Uterine smooth muscle cell (primary cell): ENCODE results near the gene ETV2. TPM values are rescaled to one million over a fixed set of nuclear protein-coding genes. Genes with fewer than 3 reads are reported as not detected.

Experiments
- total RNA-seq: library from RNA; depleted of rRNA; stranded (reverse); fragments of >200 nt; gene quantifications from 2 replicates; pipeline ENCODE4 v1.2.3, GENCODE V29; 2014

Gene ETV2
- 0.11 and 0.50 TPM in 2 replicates for total RNA-seq

GRCh38 chr19:35641515-35642151 is at the start of gene ETV2:
Gene ETV2 (plus strand): TSS chr19:35641745. CDS start chr19:35642461, 716 bp downstream.

GRCh38 chr19:35612559-35613321 is 28.8 kb upstream of the ETV2 start, which contains the start of gene HAUS5:
Gene HAUS5 (plus strand): TSS chr19:35612735. CDS start chr19:35612795, 60 bp downstream.

GRCh38 chr19:35628565-35629331 is 12.8 kb upstream of the ETV2 start, which contains the start of gene RBM42:
Gene RBM42 (plus strand): TSS chr19:35629036. CDS start chr19:35629154, 118 bp downstream.

GRCh38 chr19:35648017-35648961 is 6.7 kb downstream of the ETV2 start, which contains the start of gene COX6B1:
Gene COX6B1 (plus strand): TSS chr19:35648323. CDS start chr19:35651244, 2,921 bp downstream.

GRCh38 chr19:35666251-35666913 is 24.8 kb downstream of the ETV2 start, which contains the start of gene UPK1A:
Gene UPK1A (plus strand): TSS chr19:35666517. CDS start chr19:35666813, 296 bp downstream.

Other genes starting within 250 kb of the ETV2 start
- gene FFAR2, start 193.5 kb upstream of the ETV2 start, total RNA-seq = not detected in 2 replicates
- not detected in 2 replicates for gene KRTDAP, start 151.3 kb upstream of the ETV2 start, total RNA-seq
- gene DMKN, start 128.1 kb upstream of the ETV2 start, total RNA-seq = 14.1 and 21.9 TPM in 2 replicates
- 1.7 and 4.5 TPM in 2 replicates for gene SBSN, start 113.4 kb upstream of the ETV2 start, total RNA-seq
- not detected in 2 replicates for gene GAPDHS, start 108.3 kb upstream of the ETV2 start, total RNA-seq
- gene TMEM147, start 96.1 kb upstream of the ETV2 start, total RNA-seq = 80.7 and 104 TPM in 2 replicates
- not detected in 2 replicates for gene ATP4A, start 78.1 kb upstream of the ETV2 start, total RNA-seq
- not detected in 2 replicates for gene PMIS2, start 55.6 kb upstream of the ETV2 start, total RNA-seq
- 9.4 and 16.6 TPM in 2 replicates for gene HAUS5, start 29.0 kb upstream of the ETV2 start, total RNA-seq
- gene RBM42, start 12.7 kb upstream of the ETV2 start, total RNA-seq = 41.0 and 49.0 TPM in 2 replicates
- 324 and 362 TPM in 2 replicates for gene COX6B1, start 6.6 kb downstream of the ETV2 start, total RNA-seq
- gene UPK1A, start 24.8 kb downstream of the ETV2 start, total RNA-seq = not detected in 2 replicates
- not detected in 2 replicates for gene ZBTB32, start 62.8 kb downstream of the ETV2 start, total RNA-seq
- 7.5 TPM in 2 replicates for gene KMT2B, start 76.3 kb downstream of the ETV2 start, total RNA-seq
- 0.62 and 0.66 TPM in 2 replicates for gene IGFLR1, start 100.7 kb downstream of the ETV2 start, total RNA-seq
- 6.1 and 8.9 TPM in 2 replicates for gene U2AF1L4, start 103.7 kb downstream of the ETV2 start, total RNA-seq
- gene PSENEN, start 103.9 kb downstream of the ETV2 start, total RNA-seq = 8.6 and 12.1 TPM in 2 replicates
- gene LIN37, start 106.8 kb downstream of the ETV2 start, total RNA-seq = 12.2 and 16.5 TPM in 2 replicates
- gene HSPB6, start 115.3 kb downstream of the ETV2 start, total RNA-seq = 49.6 and 161 TPM in 2 replicates
- gene PROSER3, start 116.4 kb downstream of the ETV2 start, total RNA-seq = 6.1 and 7.9 TPM in 2 replicates
- gene ARHGAP33, start 133.8 kb downstream of the ETV2 start, total RNA-seq = 6.2 and 11.7 TPM in 2 replicates
- not detected in 2 replicates for gene PRODH2, start 171.1 kb downstream of the ETV2 start, total RNA-seq
- gene NPHS1, start 210.8 kb downstream of the ETV2 start, total RNA-seq = under 0.01 TPM in 1 of 2 replicates, not detected in the other
- gene KIRREL2, start 215.2 kb downstream of the ETV2 start, total RNA-seq = not detected in 2 replicates
- gene APLP1, start 226.8 kb downstream of the ETV2 start, total RNA-seq = 3.5 and 6.7 TPM in 2 replicates